Activated T-cell treated with anti-CD3 and anti-CD28 coated beads, Interleukin-2, amount 50 U/mL, for 48 hours (primary cell): ENCODE results near the gene NFATC3.
"Not testable (repeated sequence)": the region's sequence is repeated elsewhere in the genome, so short reads cannot be mapped to it uniquely, and the experiment has no call there.

Experiments used
- DNase-seq, 2 experiments: peaks; one replicate each; pipeline ENCODE4 v3.0.0-alpha.2; 2020

The NFATC3 gene

DNA sequence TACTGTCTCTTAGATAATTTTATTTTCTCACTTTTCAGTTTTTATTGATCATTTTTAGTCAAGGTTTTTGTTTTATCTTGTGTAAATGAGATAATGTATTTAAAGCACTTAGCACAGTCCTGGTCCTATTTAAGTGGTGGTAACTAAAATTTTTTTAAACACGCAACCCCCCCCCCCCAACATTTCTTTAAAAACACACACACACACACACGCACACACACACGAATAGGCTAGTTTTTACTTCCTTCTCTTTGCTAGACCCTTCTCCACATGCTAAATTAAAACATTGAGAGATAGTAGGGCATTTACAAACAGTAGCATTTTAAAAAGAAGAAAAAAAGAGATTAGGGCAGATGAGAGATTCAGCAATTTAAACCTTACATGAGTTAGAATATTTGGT lies 5.0 kb downstream of the NFATC3 start:
- DNase-seq: no peak

- DNase-seq: no peak
Measured at GRCh38 chr16:68090533-68090932, 5.4 kb downstream of the NFATC3 start.

DNA sequence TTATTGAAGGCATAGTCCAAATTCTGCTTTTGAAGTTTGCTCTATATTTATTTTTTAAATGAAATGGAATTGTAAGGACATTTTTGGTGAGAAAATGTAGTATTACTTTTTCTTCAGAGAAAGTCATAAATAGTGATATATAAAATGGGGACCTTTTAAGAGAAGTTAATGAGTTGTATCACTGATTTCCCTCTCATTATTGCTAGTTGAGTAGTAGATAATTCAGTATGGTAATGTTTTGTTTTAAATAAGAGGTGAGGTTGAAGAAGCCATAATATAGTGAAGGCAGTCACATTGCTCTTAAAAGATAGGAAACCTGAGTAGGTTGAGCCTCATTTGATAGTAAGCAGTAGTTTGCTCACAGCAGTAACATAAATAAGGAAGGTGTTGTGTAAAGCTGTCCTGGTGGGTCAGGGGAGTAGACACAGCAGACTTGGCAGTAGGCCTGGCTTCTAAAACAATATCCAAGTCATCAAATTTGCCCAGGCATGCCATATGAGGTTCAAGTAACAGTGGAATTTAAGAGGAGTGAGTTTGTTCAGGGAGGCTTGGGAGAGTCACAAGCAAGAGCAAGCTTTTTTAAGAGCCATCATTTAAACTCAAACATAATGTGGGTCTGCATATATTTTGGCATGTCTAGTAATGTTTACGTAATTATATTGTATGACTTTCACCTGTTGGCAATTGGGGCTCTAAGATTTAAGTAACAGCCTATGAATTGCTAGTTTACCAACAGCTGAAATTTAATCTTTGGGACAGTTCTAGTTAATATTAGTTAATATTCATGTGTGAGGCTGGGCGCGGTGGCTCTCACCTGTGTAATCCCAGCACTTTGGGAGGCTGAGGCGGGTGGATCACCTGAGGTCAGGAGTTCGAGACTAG lies 6.5 kb downstream of the NFATC3 start:
- DNase-seq: no peak

- DNase-seq: not testable (repeated sequence)
Measured at GRCh38 chr16:68092275-68092674, 7.1 kb downstream of the NFATC3 start.

- no peak for DNase-seq
Measured at GRCh38 chr16:68093816-68094613, 8.8 kb downstream of the NFATC3 start.

DNA sequence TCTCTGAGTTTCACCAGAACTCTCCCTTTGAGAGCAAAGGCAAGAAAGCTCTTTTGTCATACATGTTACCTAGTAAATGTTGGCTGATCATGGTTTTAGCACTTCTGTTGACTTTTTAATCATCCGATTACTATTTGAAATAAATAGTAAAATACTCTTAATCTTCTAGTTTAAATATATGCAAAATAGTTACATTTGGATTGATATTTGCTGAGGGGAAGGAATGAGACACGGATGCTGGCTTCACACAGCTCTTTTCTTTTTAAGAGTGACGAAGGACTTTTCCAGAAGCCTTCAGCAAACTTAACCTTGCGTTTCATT lies 9.4 kb downstream of the NFATC3 start:
- no peak for DNase-seq

- DNase-seq: no peak
Measured at GRCh38 chr16:68096491-68096890, 11.3 kb downstream of the NFATC3 start.

DNA sequence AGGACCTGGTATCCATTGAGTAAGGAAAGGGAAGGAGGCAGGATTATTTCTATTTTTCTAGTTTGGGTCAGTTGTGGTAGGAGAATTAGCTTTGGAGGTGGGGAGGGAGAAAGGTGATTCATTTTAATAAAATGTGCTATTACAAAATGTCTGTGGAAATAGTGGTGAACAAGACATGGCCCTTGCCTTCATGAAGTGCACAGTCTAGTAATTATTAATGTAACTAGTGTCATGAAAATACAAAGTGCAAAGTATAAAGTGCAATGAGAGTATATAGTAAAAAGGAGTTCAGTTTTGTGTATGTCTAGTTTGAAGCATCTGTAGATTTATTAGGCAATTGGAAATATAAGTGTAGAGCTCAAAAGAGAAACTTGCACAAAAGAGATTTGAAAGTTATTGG lies 11.9 kb downstream of the NFATC3 start:
- no peak for DNase-seq

- DNase-seq: no peak
Measured at GRCh38 chr16:68097895-68098294, 12.7 kb downstream of the NFATC3 start.

GRCh38 chr16:68100488-68100887 lies 15.3 kb downstream of the NFATC3 start:
- no peak for DNase-seq

DNA sequence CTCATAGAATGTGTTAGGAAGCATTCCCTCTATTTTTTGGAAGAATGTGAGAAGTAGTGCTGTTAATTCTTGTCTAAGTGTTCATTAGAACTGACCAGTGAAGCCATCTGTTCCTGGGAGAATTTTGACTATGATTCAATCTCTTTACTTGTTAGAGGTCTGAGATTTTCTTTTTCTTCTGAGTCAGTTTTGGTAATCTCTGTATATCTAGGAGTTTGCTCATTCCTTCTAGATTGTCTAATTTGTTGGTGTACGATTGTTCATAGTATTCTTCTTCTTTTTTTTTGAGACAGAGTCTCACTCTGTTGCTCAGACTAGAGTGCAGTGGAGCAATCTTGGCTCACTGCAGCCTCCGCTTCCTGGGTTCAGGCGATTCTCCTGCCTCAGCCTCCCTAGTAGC lies 20.4 kb downstream of the NFATC3 start:
- no peak for DNase-seq

DNA sequence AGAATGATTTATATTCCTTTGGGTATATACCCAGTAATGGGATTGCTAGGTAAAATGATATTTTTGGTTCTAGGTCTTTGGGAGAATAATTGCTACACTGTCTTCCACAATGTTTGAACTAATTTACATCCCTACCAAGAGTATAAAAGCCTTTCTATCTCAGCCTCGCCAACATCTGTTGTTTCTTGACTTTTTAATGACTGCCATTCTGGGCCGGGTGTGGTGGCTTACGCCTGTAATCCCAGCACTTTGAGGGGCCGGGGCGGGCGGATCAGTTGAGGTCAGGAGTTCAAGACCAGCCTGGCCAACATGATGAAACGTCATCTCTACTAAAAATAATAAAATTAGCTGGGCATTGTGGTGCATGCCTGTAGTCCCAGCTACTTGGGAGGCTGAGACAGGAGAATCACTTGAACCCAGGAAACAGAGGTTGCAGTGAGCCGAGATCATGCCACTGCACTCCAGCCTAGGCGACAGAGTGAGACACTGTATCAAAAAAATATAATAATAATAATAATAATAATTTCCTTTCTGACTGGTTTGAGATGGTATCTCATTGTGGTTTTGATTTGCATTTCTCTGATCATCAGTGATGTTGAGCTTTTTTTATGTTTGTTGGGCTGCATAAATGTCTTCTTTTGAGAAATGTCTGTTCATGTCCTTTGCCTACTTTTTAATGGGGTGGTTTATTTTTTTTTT lies 22.2 kb downstream of the NFATC3 start:
- DNase-seq: not testable (repeated sequence)

GRCh38 chr16:68109156-68109555 lies 24.0 kb downstream of the NFATC3 start:
- not testable (repeated sequence) for DNase-seq

DNA sequence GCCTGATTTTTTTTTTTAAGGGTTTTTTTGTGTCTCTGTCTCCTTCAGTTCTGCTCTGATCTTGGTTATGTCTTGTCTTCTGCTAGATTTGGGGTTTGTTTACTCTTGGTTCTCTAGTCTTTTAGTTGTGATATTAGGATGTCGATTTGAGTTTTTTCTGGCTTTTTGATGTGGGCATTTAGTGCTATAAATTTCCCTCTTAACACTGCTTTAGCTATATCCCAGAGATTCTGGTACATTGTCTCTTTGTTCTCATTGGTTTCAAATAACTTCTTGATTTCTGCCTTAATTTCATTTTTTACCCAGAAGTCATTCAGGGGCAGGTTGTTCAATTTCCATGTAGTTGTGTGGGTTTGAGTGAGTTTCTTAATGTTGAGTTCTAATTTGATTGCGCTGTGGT lies 25.4 kb downstream of the NFATC3 start:
- not testable (repeated sequence) for DNase-seq

DNA sequence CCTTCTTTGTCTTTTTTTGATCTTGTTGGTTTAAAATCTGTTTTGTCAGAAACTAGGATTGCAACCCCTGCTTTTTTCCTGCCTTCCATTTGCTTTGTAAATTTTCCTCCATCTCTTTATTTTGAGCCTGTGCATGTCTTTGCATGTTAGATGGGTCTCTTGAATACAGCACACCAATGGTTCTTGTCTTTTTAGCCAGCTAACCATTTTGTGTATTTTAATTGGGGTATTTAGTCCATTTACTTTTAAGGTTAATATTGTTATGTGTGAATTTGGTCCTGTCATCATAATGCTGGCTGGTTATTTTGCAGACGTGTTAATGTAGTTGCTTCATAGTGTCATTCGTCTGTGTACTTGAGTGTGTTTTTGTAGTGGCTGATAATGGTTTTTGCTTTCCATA lies 26.2 kb downstream of the NFATC3 start:
- DNase-seq: no peak

DNA sequence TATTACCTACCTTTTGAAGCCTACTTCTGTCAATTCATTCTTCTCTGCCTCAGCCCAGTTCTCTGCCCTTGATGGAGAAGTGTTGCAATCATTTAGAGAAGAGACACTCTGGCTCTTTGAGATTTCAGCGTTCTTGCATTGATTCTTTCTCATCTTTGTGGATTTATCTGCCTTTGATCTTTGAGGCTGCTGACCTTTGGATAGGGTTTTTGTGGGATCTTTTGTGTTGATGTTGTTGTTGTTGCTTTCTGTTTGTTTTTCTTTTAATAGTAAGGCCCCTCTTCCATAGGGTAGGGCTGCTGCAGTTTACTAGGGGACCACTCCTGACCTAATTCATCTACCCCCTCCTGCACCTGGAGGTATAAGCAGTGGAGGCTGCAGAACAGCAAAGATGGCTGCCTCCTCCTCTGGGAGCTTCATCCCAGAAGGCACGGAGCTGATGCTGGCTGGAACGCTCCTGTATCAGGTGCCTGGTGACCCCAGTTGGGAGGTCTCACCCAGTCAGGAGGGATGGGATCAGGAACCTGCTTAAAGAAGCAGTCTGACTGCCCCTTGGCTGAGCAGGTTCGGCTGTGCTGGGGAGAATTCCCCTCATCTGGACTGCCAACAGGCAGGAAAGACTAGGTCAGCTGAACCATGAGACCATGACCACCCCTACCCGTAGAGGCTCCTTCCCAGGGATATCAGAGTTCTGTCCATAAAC lies 28.0 kb downstream of the NFATC3 start:
- no peak for DNase-seq

DNA sequence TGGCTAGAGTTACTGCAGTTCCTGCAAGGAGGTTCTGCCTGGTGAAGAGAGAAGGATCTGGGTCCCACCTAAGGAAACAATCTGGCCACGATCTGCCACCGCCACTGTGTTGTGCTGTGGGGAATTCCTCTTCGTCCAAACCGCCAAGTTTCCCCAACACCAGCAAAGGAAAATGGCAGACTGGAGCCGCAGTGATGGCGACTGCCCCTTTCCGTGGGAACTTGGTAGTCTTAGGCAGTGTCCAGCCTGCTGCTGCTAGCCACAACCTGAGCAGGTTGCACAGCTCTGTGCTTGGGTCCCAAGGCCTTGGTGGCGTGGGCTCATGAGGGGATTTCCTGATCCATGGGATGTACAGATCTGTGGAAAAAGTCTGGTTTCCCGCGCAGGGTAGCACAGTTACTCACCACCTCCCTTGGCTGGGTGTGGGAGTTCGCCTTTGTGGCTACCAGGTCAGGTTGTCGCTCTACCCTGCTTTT lies 28.6 kb downstream of the NFATC3 start:
- no peak for DNase-seq

- not testable (repeated sequence) for DNase-seq
Measured at GRCh38 chr16:68114939-68115338, 29.8 kb downstream of the NFATC3 start.

DNA sequence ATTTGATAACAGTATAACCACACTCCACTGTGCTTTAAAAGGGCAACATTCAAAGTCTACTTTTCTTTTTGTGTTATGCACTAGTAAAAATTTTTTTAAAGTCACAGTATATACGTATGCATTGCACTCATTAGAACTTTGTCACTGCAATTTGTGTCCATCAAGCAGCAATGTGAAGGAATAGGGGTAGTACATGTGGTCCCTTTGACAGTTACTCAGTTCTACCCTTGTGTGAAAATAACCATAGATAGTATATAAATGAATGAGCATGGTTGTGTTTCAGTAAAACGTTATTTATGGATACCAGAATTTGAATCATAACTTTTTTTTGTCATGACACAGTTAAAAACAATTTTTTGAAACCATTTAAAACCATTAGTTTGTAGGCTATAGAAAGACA lies 30.7 kb downstream of the NFATC3 start:
- DNase-seq: no peak

GRCh38 chr16:68116256-68116867 lies 31.2 kb downstream of the NFATC3 start:
- DNase-seq: no peak

- DNase-seq: no peak
Measured at GRCh38 chr16:68117884-68118283, 32.7 kb downstream of the NFATC3 start.

GRCh38 chr16:68118954-68119353 lies 33.8 kb downstream of the NFATC3 start:
- not testable (repeated sequence) for DNase-seq
